Measurements from ENCODE around the gene MTMR3. TPM values are rescaled to one million over a fixed set of nuclear protein-coding genes. Genes with fewer than 3 reads are reported as not detected.

Gene MTMR3
- total RNA-seq, 1 donor from 2014 or later = 41.0 TPM

- Histone ChIP-seq H3K4me1 (ENCODE audit: insufficient read depth, low read length) (peaks cover 21% of the 10 kb centered on the region), H2AFZ (ENCODE audit: low read depth, low read length) (no peak overlapping the region), H3K79me2 (ENCODE audit: insufficient read depth, low read length) (peaks cover 80% of the 10 kb centered on the region), H3K4me3 (ENCODE audit: insufficient read depth, low read depth, low read length) (no peak overlapping the region), H3K36me3 (ENCODE audit: insufficient read depth, low read length) (no peaks in the 10 kb centered on the region), H3K9ac (ENCODE audit: low read length) (no peak overlapping the region), H3K27ac (ENCODE audit: low read depth, low read length) (peak overlapping the region; percentile 49), H3K9me3 (ENCODE audit: insufficient read depth, low read depth, low read length) (no peaks in the 10 kb centered on the region), H3K27me3 (ENCODE audit: insufficient read depth, low read length) (no peaks in the 10 kb centered on the region), H3K4me2 (ENCODE audit: low read length) (peak overlapping the region; percentile 67), H4K20me1 (ENCODE audit: insufficient read depth, low read length) (peaks cover 44% of the 10 kb centered on the region)
- peak overlapping the region; percentile 79 for H3K27ac Mint-ChIP-seq (ENCODE audit: unreplicated experiment)
- TF ChIP-seq CTCF (IDR thresholded peaks at IDR 0.05; ENCODE audit: insufficient read depth, low read depth, low read length) = no peak
- TF ChIP-seq EZH2 (IDR thresholded peaks at IDR 0.05; ENCODE audit: insufficient read depth, low read length) = no peak
- H3K4me3 Mint-ChIP-seq (ENCODE audit: unreplicated experiment) = peak overlapping the region; percentile 43
- DNase-seq (ENCODE audit: low read depth) (peak; percentile 97), FAIRE-seq (peak; percentile 81)
- no peaks in the 10 kb centered on the region for H3K27me3 Mint-ChIP-seq (ENCODE audit: low read depth, unreplicated experiment)
- H3K9me3 Mint-ChIP-seq (ENCODE audit: unreplicated experiment) = no peaks in the 10 kb centered on the region
- H3K4me1 Mint-ChIP-seq (ENCODE audit: low read depth, unreplicated experiment) = peaks cover 40% of the 10 kb centered on the region
- no peaks in the 10 kb centered on the region for H3K36me3 Mint-ChIP-seq (ENCODE audit: low read depth, unreplicated experiment)
Measured at GRCh38 chr22:29907753-29908515, 25.0 kb downstream of the MTMR3 start.

- Mint-ChIP-seq H3K4me3 (ENCODE audit: unreplicated experiment) (no peak overlapping the region), H3K36me3 (ENCODE audit: low read depth, unreplicated experiment) (no peaks in the 10 kb centered on the region), H3K27me3 (ENCODE audit: low read depth, unreplicated experiment) (no peaks in the 10 kb centered on the region), H3K9me3 (ENCODE audit: unreplicated experiment) (no peaks in the 10 kb centered on the region), H3K4me1 (ENCODE audit: low read depth, unreplicated experiment) (peaks cover 62% of the 10 kb centered on the region), H3K27ac (ENCODE audit: unreplicated experiment) (no peak overlapping the region)
- Histone ChIP-seq H3K4me1 (ENCODE audit: insufficient read depth, low read length) (peaks cover 39% of the 10 kb centered on the region), H3K9me3 (ENCODE audit: insufficient read depth, low read depth, low read length) (no peaks in the 10 kb centered on the region), H3K79me2 (ENCODE audit: insufficient read depth, low read length) (peaks cover 77% of the 10 kb centered on the region), H3K4me2 (ENCODE audit: low read length) (peak overlapping the region; percentile 76), H3K9ac (ENCODE audit: low read length) (no peak overlapping the region), H3K4me3 (ENCODE audit: insufficient read depth, low read depth, low read length) (no peak overlapping the region), H3K27me3 (ENCODE audit: insufficient read depth, low read length) (no peaks in the 10 kb centered on the region), H4K20me1 (ENCODE audit: insufficient read depth, low read length) (peaks cover 38% of the 10 kb centered on the region), H3K27ac (ENCODE audit: low read depth, low read length) (peak overlapping the region; percentile 89), H3K36me3 (ENCODE audit: insufficient read depth, low read length) (no peaks in the 10 kb centered on the region), H2AFZ (ENCODE audit: low read depth, low read length) (no peak overlapping the region)
- DNase-seq (ENCODE audit: low read depth) (no peak), FAIRE-seq (no peak)
- TF ChIP-seq EZH2 (IDR thresholded peaks at IDR 0.05; ENCODE audit: insufficient read depth, low read length) (no peak), CTCF (IDR thresholded peaks at IDR 0.05; ENCODE audit: insufficient read depth, low read depth, low read length) (no peak)
Measured at GRCh38 chr22:29912141-29912540, 29.2 kb downstream of the MTMR3 start.
